ENCODE results near the gene RPH3AL. TPM values are rescaled to one million over a fixed set of nuclear protein-coding genes. Genes with fewer than 3 reads are reported as not detected.
"Not testable (repeated sequence)": the region's sequence is repeated elsewhere in the genome, so short reads cannot be mapped to it uniquely, and the experiment has no call there.

Gene RPH3AL
- total RNA-seq, 4 donors from 2014 or later, result 9.6 to 62.4 (median 41.9) TPM

- no peak for DNase-seq (ENCODE audit: low spot score in 2 of 2)
- Histone ChIP-seq H3K36me3 (no peaks in the 10 kb centered on the region), H3K4me3 (no peak overlapping the region), H3K27ac (no peak overlapping the region), H3K27me3 (no peaks in the 10 kb centered on the region), H3K4me1 (no peaks in the 10 kb centered on the region), H3K9me3 (no peaks in the 10 kb centered on the region)
- WGBS, 2 donors, result 84 to 87% methylated on average over 23 of the region's 23 CpGs
- TF ChIP-seq, protein P1, sequence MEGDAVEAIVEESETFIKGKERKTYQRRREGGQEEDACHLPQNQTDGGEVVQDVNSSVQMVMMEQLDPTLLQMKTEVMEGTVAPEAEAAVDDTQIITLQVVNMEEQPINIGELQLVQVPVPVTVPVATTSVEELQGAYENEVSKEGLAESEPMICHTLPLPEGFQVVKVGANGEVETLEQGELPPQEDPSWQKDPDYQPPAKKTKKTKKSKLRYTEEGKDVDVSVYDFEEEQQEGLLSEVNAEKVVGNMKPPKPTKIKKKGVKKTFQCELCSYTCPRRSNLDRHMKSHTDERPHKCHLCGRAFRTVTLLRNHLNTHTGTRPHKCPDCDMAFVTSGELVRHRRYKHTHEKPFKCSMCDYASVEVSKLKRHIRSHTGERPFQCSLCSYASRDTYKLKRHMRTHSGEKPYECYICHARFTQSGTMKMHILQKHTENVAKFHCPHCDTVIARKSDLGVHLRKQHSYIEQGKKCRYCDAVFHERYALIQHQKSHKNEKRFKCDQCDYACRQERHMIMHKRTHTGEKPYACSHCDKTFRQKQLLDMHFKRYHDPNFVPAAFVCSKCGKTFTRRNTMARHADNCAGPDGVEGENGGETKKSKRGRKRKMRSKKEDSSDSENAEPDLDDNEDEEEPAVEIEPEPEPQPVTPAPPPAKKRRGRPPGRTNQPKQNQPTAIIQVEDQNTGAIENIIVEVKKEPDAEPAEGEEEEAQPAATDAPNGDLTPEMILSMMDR (IDR thresholded peaks at IDR 0.05), result no peak
- TF ChIP-seq POLR2A (IDR thresholded peaks at IDR 0.05), result no peak
These were observed 114.3 kb downstream of the RPH3AL start for GRCh38 chr17:238071-238963.

DNA sequence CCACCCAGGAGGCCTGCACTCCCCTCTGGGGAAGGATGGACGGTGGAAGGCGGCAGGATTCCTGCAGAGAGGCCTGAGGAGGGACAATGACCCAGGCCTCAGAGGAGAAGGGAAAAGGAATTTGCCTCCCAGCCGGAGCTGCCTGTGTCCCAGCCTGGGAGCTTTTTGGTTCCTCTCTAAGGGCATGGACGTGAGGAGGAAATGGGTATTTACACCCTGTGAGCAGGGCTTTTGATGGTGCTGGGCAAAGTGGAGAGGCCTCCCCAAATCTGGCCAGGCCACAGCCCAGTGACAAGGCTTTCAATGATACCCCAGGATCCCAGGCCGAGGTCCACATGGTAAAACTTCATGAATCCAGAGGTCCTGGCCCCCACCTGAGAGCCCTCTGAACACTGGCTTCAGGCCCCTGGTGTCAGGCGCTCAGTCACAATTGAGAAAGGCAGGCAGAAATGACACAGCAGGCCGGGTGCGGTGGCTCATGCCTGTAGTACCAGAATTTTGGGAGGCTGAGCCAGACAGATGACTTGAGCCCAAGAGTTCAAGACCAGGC lies 115.1 kb downstream of the RPH3AL start:
- no peaks in the 10 kb centered on the region for H3K36me3 ChIP-seq
- H3K4me1 ChIP-seq, result no peaks in the 10 kb centered on the region
- no peak overlapping the region for H3K27ac ChIP-seq
- DNase-seq (ENCODE audit: low spot score in 2 of 2), result no peak
- no peaks in the 10 kb centered on the region for H3K9me3 ChIP-seq
- WGBS, 2 donors, result 62 to 66% methylated on average over 8 of the region's 8 CpGs
- TF ChIP-seq POLR2A (IDR thresholded peaks at IDR 0.05) (no peak), EP300 (IDR thresholded peaks at IDR 0.05) (no peak)
- TF ChIP-seq, protein P1 (IDR thresholded peaks at IDR 0.05), result no peak
- no peak overlapping the region for H3K4me3 ChIP-seq
- no peaks in the 10 kb centered on the region for H3K27me3 ChIP-seq

- no peak for TF ChIP-seq POLR2A (IDR thresholded peaks at IDR 0.05)
- no peak for TF ChIP-seq EP300 (IDR thresholded peaks at IDR 0.05)
- TF ChIP-seq, protein P1 (IDR thresholded peaks at IDR 0.05), result no peak
- H3K9me3 ChIP-seq, result no peaks in the 10 kb centered on the region
- no peaks in the 10 kb centered on the region for H3K27me3 ChIP-seq
- H3K36me3 ChIP-seq, result no peaks in the 10 kb centered on the region
- no peak overlapping the region for H3K27ac ChIP-seq
- DNase-seq (ENCODE audit: low spot score in 2 of 2), result no peak
- WGBS, 2 donors, result 75 to 77% methylated on average over 34 of the region's 34 CpGs
- no peaks in the 10 kb centered on the region for H3K4me1 ChIP-seq
- no peak overlapping the region for H3K4me3 ChIP-seq
These were observed 115.8 kb downstream of the RPH3AL start for GRCh38 chr17:236641-237405.

DNA sequence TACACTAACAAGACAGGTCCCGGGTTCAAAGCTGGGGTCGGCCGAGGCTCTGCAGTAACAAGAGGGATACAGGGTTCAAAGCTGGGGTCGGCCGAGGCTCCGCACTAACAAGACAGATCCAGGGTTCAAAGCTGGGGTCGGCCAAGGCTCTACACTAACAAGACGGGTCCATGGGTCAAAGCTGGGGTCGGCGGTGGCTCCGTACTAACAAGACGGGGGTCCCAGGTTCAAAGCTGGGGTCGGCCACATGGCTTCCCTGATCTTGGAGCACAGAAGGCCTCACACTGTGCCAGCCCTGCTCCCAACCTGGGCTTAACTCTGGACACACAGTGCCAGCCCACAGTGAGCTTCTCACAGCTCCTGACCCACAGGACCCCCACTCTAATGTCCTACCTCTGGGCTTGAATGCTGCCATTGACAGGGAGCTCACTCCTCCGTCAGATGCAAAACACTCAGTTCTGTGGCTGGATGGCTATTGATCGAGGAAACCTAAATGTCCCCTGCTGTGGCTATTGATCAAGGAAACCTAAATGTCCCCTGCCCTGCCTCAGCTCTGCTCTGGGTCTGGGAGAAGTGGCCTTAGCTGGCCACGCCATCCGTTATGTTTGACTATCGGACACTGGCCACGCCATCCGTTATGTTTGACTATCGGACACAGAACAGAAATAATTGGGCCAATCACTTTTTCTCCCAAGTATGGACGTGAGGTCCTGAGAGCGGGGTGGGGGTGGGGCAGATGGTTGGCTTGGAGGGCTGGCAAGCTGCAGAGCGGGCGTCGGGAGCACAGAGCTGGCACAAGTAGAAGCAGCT lies 116.6 kb downstream of the RPH3AL start:
- no peaks in the 10 kb centered on the region for H3K27me3 ChIP-seq

DNA sequence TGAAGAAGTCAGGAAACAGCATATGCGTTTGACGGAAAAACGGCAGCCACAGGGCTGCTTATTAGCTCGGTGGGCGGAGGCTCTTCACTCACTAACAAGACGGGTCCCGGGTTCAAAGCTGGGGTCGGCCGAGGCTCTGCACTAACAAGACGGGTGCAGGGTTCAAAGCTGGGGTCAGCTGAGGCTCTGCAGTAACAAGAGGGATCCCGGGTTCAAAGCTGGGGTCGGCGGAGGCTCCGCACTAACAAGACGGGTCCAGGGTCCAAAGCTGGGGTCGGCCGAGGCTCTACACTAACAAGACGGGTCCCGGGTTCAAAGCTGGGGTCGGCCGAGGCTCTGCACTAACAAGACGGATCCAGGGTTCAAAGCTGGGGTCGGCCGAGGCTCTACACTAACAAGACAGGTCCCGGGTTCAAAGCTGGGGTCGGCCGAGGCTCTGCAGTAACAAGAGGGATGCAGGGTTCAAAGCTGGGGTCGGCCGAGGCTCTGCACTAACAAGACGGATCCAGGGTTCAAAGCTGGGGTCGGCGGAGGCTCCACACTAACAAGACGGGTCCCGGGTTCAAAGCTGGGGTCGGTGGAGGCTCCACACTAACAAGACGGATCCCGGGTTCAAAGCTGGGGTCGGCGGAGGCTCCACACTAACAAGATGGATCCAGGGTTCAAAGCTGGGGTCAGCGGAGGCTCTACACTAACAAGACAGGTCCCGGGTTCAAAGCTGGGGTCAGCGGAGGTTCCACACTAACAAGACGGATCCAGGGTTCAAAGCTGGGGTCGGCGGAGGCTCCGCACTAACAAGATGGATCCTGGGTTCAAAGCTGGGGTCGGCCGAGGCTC lies 117.4 kb downstream of the RPH3AL start:
- H3K36me3 ChIP-seq; H3K9me3 ChIP-seq; H3K4me1 ChIP-seq; DNase-seq (ENCODE audit: low spot score in 2 of 2); H3K27me3 ChIP-seq: not testable (repeated sequence)
- 76 to 81% methylated on average over 41 to 48 of the region's 48 CpGs for WGBS, 2 donors
- H3K4me3 ChIP-seq, result peak overlapping the region in 1 of 4 donors; percentile 34
- peak overlapping the region in 1 of 4 donors; percentile 79 for H3K27ac ChIP-seq

More for the DNA sequence above, 116.6 kb downstream of the RPH3AL start:
- 92 to 94% methylated on average over 26 of the region's 26 CpGs for WGBS, 2 donors
- Histone ChIP-seq H3K9me3 (no peaks in the 10 kb centered on the region), H3K4me1 (no peaks in the 10 kb centered on the region), H3K4me3 (no peak overlapping the region), H3K36me3 (no peaks in the 10 kb centered on the region), H3K27ac (no peak overlapping the region)
- no peak for TF ChIP-seq EP300 (IDR thresholded peaks at IDR 0.05)
- no peak for TF ChIP-seq POLR2A (IDR thresholded peaks at IDR 0.05)
- TF ChIP-seq, protein P1 (IDR thresholded peaks at IDR 0.05), result no peak
- DNase-seq (ENCODE audit: low spot score in 2 of 2), result no peak

DNA sequence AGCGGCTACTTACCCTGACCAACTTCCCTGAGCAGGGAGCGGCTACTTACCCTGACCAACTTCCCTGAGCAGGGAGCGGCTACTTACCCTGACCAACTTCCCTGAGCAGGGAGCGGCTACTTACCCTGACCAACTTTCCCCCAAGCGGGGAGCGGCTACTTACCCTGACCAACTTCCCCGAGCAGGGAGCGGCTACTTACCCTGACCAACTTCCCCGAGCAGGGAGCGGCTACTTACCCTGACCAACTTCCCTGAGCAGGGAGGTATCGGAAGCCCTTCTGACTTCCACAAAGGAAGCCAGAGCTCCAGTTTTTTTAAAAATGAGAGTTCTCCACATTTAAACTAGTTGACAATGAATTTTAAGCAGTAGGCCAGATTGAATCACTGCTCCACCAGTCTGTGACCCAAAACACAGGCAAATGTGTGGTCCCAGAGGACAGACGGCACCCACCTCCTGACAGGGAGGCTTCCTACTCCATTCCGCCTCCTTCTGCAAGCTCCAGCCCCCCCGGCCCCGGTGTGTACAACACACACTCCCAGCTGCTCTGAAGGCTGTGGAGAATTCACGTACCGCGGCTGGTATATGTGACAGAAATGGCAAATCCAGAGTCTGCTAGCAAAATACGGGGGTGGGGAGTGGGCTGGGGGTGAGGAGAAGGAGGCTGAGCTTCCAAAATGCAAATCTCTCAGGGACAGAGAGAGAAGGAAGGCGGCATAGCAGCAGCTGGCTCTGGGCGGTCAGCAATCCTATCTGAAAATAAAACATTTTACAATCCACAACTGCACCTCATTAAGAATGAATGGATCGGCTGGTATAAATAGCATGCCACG lies 118.2 kb downstream of the RPH3AL start:
- not testable (repeated sequence) for H3K36me3 ChIP-seq, H3K9me3 ChIP-seq, H3K4me1 ChIP-seq, H3K27me3 ChIP-seq
- peak in 1 of 2 donors; percentile 9 for DNase-seq (ENCODE audit: low spot score in 2 of 2)
- 40 to 41% methylated on average over 19 to 23 of the region's 23 CpGs for WGBS, 2 donors
- peak overlapping the region in 1 of 4 donors; percentile 34 for H3K4me3 ChIP-seq
- H3K27ac ChIP-seq, result peak overlapping the region in 2 of 4 donors; percentile 60 to 79

Measured in tibial nerve (tissue), 4 donors.